ENCODE data around the gene HOXA7. TPM values are rescaled to one million over a fixed set of nuclear protein-coding genes. Genes with fewer than 3 reads are reported as not detected.

The HOXA7 gene
- total RNA-seq, 2 donors from 2014 or later = not detected

DNA sequence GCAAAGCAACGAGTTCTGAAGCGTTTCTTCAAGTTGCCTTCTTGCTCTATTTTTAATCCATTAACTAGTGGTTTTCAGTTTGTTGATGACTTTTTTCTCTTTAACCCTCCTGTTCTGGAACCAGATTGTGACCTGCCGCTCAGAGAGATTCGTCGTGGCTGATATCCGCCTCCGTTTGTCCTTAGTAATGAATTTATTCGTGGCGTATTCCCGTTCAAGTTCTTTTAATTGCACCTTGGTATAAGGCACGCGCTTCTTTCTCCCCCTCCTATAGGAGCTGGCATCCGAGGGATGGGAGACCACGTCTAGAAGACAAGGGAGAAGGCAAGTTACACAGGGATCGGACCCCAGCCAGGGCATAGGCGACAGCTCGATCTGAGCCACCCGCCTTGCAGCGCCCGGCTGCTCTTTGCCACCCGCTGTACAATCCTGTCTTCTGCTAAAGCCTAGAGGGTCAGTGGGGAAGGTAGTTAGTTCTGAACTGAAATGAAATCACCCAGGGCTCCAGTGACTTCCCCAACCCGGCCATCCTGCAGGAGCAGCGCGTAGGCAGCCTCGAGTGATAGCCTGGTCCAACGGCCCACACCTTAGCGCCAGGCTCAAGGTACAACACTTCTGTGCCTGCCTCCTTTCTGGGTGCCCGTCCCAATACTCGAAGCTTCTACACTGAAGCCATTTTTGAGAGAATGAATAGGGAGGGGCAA is 41.8 kb upstream of the HOXA7 start:
- Mint-ChIP-seq H3K4me1 (peaks cover 15% of the 10 kb centered on the region), H3K36me3 (ENCODE audit: low read depth) (peaks cover 6% of the 10 kb centered on the region)

DNA sequence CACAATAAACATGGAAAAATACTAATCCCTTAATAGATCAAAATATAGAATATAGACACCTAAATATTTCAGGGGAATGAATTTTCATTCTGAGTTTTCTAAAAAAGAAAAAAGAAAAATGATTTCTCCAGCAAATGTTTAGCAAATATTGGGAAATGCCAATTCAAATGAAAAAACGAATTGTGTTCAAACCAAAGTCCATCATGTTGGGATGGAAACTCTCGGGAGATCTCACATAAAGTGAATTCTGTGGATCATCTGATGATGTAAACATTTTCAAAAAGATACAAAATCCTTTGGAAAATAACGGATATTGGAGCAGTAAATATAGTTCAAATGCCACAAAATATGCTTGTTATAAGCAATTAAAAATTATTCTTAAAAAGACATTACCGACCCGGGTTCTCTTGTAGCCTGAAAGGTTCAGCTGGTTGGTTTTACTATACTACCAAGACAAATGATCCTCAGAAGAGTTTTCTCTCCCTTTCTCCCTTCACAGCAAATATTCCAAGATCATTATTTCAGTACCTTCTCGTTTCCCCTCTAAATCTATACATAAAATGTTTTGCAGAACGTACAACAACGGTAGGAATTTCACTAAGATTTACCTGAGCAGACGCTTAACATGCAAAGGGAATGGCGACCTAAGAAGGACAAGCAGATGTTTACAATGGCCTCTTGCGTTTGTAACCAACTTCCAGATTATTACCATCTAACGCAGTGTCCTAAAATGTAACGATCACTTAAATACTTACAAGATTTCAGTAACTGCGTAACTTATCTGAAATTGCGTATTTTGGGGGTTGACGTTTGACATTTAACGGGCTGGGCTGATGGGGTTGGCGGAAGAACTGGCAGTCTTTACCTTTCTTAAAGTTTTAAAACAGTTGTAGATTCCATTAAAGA is 40.9 kb upstream of the HOXA7 start:
- Mint-ChIP-seq H3K4me3 (no peak overlapping the region), H3K27ac (no peak overlapping the region), H3K27me3 (peaks cover 70% of the 10 kb centered on the region), H3K9me3 (no peaks in the 10 kb centered on the region), H3K36me3 (ENCODE audit: low read depth) (peaks cover 6% of the 10 kb centered on the region), H3K4me1 (peaks cover 15% of the 10 kb centered on the region)
- ATAC-seq (replicated peaks) = no peak

More for the DNA sequence above, 41.8 kb upstream of the HOXA7 start:
- peak overlapping the region; percentile 36 for H3K4me3 Mint-ChIP-seq
- ATAC-seq (replicated peaks) = no peak
- no peak overlapping the region for H3K27ac Mint-ChIP-seq
- peaks cover 77% of the 10 kb centered on the region for H3K27me3 Mint-ChIP-seq
- H3K9me3 Mint-ChIP-seq = no peaks in the 10 kb centered on the region

DNA sequence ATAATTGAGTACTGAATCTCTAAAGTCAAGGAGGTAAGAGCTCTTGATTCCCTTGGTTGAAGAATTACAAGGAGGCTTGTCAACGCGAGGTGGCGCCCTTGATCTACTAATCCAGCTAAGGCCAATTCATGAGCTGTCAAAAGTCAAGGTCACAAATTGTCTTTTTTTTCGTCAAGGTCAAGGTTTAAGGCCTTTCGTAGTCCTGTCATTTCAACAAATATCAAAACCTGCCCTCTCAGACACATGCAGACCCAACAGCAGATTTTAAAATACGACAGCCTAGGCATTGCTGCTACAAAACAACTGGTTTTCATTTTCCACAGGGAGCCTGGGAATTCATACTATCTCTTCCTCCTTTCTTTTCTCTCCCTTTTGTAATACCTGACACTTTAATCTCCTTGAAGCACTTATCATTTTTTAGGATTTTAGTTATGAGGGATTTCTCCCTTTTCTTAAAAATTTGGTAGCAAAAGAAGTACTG is 39.9 kb upstream of the HOXA7 start:
- Mint-ChIP-seq H3K27ac (no peak overlapping the region), H3K9me3 (no peaks in the 10 kb centered on the region), H3K4me3 (no peak overlapping the region), H3K27me3 (peaks cover 65% of the 10 kb centered on the region), H3K4me1 (peaks cover 12% of the 10 kb centered on the region), H3K36me3 (ENCODE audit: low read depth) (peaks cover 6% of the 10 kb centered on the region)
- ATAC-seq (replicated peaks) = peak; percentile 38

DNA sequence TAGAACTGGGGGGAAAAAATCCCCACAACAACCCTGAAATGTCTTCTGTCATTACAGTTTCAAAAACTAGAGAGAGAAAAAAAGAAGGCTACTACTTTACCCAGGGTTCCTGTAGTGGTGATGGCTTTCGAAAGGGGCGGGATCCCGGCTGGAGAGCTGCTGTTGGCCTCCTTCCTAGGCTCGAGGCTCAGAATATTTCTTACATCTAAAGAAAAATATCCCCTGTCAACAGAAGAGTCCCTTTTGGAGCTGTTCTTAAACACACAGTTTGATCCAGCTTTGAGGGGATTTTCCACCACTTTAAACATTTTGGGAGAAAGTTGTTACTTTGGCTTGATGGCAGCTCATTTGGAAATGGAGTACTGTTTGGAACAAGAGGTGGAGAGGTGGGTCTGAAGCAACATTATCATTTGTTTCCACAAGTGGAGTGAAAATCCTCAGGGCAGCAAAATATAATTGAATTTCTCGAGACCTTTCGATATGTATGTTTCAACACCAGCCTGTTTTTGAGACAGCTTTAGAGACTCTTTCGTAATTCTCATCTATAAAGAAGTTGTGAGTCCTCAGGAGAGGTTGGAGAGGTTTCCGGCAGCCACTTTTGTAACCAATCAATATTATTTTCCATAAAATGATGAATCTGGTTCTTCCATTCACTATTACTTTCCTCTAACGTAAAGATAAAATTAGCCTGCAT is 38.4 kb upstream of the HOXA7 start:
- no peak for ATAC-seq (replicated peaks)

DNA sequence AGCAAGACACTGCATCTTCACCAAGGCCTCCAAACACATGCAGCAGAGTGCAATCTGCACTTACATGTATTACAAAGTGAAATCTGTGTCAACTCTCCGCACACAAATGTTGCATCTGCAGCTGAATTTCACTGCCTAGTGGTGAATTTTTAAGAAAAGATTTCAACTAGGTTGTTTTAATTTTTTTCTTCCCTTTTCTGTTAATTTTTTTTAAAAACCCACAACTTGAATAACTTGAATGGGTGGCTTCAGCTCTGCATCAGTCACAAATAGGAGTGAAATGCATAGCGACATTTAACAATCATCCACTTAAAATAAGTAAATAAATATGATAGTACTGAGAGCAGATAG is 37.5 kb upstream of the HOXA7 start:
- Mint-ChIP-seq H3K4me1 (peaks cover 4% of the 10 kb centered on the region), H3K36me3 (ENCODE audit: low read depth) (no peaks in the 10 kb centered on the region), H3K27ac (no peak overlapping the region), H3K27me3 (peaks cover 72% of the 10 kb centered on the region), H3K4me3 (peak overlapping the region; percentile 39), H3K9me3 (no peaks in the 10 kb centered on the region)
- ATAC-seq (replicated peaks) = no peak

More for the DNA sequence above, 38.4 kb upstream of the HOXA7 start:
- no peak overlapping the region for H3K27ac Mint-ChIP-seq
- peaks cover 4% of the 10 kb centered on the region for H3K4me1 Mint-ChIP-seq
- H3K9me3 Mint-ChIP-seq = no peaks in the 10 kb centered on the region
- no peaks in the 10 kb centered on the region for H3K36me3 Mint-ChIP-seq (ENCODE audit: low read depth)
- peaks cover 69% of the 10 kb centered on the region for H3K27me3 Mint-ChIP-seq
- no peak overlapping the region for H3K4me3 Mint-ChIP-seq

DNA sequence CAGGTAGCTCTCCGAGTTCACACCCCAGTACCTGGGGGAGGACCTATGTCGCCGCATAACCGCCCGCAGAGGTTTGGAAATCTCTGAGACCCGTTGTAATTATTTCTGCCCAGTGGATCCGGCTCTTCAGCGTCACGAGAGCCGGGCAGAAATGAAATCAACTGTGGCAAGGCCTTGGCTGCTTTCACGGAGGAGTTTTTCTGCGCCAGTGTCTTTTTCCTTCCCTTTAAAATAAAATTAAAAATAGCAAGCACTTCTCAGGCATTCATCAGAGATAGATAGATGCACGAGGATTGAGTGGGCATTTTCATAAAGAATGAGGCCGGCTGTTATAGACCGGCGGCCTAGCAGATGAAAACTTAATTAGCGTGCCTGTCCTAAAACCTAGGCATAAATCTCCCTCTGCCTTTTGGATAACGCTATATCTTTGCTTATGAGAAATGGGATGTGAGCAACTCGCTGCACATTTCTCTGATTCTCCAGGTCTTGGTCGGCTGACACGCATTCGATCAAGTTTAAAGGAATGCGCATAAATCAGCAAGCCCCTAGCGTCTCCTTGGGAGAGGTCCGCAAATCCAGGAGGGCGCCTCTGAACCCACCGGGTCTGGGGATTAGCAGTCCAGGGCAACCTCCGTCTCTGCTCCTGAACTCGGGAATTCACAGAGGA is 37.0 kb upstream of the HOXA7 start:
- Mint-ChIP-seq H3K9me3 (no peaks in the 10 kb centered on the region), H3K27ac (no peak overlapping the region), H3K4me1 (peaks cover 8% of the 10 kb centered on the region), H3K4me3 (peak overlapping the region; percentile 39), H3K27me3 (peaks cover 71% of the 10 kb centered on the region), H3K36me3 (ENCODE audit: low read depth) (no peaks in the 10 kb centered on the region)
- ATAC-seq (replicated peaks) = no peak

DNA sequence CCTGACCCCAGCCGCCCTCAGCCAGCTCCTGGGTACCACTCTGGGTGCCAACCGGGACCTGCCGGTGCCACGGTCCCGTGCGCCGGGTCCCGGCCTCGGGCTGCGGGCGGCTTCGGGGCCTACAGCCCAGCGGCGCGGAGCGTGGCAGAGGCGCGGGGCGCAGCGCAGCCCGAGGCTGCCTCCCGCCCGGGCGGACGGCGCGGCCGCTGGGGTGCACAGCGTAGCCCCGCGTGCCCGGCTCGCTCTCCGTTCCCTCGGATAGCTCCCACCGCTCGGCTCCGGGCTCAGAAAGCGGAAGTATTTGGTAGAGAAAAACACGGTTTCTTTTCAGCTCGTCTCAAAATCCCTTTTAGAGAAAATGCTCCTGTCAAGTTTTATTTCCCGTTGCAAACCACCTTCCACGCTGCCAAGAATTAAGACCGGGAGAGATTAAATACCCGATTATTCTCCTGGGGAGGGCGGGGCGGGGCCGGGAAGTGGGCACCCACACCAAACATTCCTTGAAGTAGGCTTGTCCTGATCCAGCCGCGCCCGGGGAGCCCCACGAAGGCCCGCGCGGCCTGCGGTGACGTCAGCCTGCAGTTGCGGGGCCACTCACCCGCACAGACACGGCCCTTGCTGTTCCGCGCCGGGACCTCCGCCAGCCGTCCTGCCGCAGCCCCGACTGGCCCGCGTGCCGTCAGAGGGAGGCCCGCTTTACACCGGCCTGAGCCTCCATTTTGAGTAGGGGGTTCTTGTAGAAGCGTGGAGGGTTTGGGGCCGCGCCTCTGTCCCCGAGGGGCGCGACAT is 36.3 kb upstream of the HOXA7 start:
- Mint-ChIP-seq H3K27me3 (peaks cover 71% of the 10 kb centered on the region), H3K9me3 (no peaks in the 10 kb centered on the region), H3K36me3 (ENCODE audit: low read depth) (peaks cover 6% of the 10 kb centered on the region), H3K4me1 (peaks cover 6% of the 10 kb centered on the region), H3K4me3 (peak overlapping the region; percentile 39), H3K27ac (no peak overlapping the region)
- ATAC-seq (replicated peaks) = peak; percentile 28

DNA sequence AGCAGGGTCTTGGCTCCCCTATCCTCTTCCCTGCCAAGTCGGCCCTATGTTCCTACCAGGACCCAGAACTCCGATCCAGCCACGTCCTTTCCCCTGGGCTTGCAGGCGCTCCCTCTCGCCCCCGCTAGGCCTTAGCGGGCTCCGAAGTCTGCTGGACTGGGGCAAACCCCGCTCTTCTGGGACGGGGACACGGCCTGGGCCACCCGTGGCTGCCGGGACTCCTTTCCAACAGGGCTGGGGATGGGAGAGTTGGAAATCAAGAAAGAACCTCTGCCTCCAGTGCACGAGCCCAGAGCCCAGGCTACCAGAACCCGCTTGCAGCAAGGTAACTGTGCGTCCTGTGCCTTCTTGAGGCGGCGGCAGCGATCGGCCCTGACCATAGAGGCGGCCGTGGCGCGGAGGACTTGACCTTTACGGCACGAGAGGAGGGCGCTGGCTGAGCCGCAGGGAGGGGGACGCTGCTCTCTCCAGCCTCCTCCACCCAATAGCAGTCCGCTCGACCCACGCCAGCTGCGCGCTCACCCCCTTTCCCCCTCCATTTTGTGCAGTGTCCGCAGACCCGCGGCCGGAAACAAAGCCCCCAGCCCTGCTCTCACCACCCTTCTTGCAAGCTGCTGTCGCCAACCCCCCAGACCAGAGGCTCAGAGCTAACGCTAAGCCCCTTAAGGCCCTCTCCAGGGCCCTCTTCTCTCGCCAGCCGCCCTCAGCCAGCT is 35.5 kb upstream of the HOXA7 start:
- peak overlapping the region; percentile 39 for H3K4me3 Mint-ChIP-seq
- peaks cover 7% of the 10 kb centered on the region for H3K36me3 Mint-ChIP-seq (ENCODE audit: low read depth)
- H3K27me3 Mint-ChIP-seq = peaks cover 70% of the 10 kb centered on the region
- H3K9me3 Mint-ChIP-seq = no peaks in the 10 kb centered on the region
- ATAC-seq (replicated peaks) = no peak
- peaks cover 6% of the 10 kb centered on the region for H3K4me1 Mint-ChIP-seq
- H3K27ac Mint-ChIP-seq = no peak overlapping the region

DNA sequence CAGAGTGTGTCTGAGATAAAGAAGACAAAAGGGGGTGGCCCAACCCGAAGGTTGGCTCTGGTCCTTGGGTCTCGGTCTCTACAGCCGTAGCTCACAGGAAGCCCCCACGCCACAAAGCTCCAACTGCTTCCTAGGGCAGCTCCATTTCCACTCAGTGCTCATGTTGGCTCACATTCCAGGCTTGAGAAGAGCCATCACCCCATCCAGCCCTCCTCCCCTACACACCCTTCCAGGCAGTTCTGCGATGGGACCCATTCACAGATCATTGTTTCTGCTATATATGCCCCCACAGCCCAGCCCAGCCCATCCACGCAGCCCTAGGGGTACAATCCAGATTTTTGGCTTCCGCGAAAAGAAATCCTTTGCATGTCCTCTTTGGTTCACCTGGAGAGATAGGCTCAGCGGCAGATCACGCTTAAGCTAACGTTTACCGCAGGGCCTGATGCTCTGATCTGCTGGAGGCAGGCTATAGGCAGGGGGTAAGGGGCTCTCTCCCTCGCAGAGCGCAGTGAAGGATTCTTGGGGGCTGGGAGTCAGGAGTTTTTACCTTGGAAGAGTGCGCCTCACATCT is 34.8 kb upstream of the HOXA7 start:
- peaks cover 6% of the 10 kb centered on the region for H3K4me1 Mint-ChIP-seq
- peaks cover 8% of the 10 kb centered on the region for H3K36me3 Mint-ChIP-seq (ENCODE audit: low read depth)
- peak overlapping the region; percentile 39 for H3K4me3 Mint-ChIP-seq
- H3K27ac Mint-ChIP-seq = no peak overlapping the region
- ATAC-seq (replicated peaks) = no peak
- no peaks in the 10 kb centered on the region for H3K9me3 Mint-ChIP-seq
- peaks cover 70% of the 10 kb centered on the region for H3K27me3 Mint-ChIP-seq

DNA sequence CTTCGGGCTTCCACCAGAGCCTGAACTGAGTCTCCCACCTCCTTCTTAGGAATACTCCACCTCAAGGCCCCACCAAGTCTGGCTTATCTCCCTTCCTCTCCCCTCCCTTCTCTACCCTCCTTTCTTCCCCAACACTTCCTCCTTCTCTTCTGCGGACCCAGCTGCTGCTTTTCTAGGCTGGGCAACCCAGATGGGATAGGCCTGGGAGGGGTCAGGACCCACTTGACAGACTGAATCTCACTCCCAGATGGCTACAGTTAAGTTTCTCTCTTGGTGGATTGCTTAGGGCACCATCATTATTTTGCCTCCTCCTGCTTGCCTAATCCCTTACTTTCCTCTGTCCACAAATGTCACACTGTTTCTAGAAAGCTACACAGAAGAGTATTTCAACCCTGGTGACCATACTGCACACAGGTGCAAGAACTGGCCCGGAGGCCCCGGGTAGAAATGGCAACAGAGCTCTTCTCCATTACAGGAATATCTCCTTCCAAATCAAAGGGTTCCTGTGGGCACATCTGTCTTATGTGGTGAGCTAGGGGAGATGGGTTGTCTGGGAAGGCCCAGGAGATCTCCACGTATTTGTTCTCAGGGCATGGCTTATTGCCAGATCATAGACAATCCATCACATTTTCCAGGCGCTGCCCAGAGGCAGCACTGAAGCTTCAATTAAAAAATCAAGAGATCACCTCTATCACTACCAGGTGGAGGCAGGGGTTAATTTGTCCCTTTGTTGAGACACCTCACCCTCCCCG is 33.7 kb upstream of the HOXA7 start:
- H3K9me3 Mint-ChIP-seq = no peaks in the 10 kb centered on the region
- no peak for ATAC-seq (replicated peaks)
- H3K27me3 Mint-ChIP-seq = peaks cover 72% of the 10 kb centered on the region
- H3K27ac Mint-ChIP-seq = no peak overlapping the region
- H3K4me1 Mint-ChIP-seq = peaks cover 11% of the 10 kb centered on the region
- peak overlapping the region; percentile 73 for H3K4me3 Mint-ChIP-seq
- H3K36me3 Mint-ChIP-seq (ENCODE audit: low read depth) = peaks cover 17% of the 10 kb centered on the region

DNA sequence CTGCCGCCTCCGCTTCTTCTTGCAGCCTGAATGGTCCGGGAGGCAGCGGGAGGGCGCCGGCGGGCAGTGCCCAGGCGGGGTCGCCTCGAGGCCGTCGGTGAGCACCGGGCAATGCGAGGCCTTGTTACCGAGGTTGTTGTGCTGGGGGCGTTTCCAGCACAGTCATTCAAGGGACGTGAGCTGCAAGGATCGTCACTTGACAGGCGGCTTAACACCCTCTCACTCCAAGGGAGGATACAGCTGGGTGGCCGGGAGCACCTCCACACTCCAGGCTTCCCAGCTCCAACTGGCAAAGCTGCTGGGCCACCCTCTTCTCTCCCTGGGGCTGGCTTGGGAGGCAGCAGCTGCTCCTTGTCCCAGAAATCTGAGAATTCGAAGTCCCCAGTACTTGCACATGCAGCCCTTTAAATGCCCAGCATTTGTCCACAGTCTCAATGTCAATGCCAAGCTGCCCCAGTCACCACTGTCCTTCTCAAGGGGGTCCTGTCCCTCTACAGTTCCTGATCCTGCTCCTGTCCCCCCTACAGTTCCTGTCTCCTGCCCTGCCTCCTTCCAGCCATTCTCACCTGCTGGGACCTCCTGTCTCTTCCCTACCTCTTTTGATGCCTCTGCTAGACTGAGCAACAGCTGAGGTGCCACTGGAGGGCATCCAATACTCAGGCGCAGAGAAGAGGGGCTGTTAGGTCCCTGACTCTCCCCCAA is 33.0 kb upstream of the HOXA7 start:
- no peak for ATAC-seq (replicated peaks)
- Mint-ChIP-seq H3K4me1 (peaks cover 16% of the 10 kb centered on the region), H3K4me3 (peak overlapping the region; percentile 73), H3K9me3 (no peaks in the 10 kb centered on the region), H3K27me3 (peaks cover 71% of the 10 kb centered on the region), H3K27ac (no peak overlapping the region), H3K36me3 (ENCODE audit: low read depth) (peaks cover 24% of the 10 kb centered on the region)

Data from activated T-helper 17 cell treated with anti-CD3 and anti-CD28 coated beads, Interleukin-2, amount 50 U/mL, for 72 hours (primary cell).